NCI-H748 treated with DMSO at 0.1 percent for 48 hours (cell line): ENCODE results near the gene DGKB.
"Not testable (repeated sequence)": the region's sequence is repeated elsewhere in the genome, so short reads cannot be mapped to it uniquely, and the experiment has no call there.

Experiments
- DNase-seq: peaks from one replicate; lab custom pipeline; 2025; lab: John Stamatoyannopoulos, UW

The DGKB gene

GRCh38 chr7:14583518-14583917 lies 319.0 kb downstream of the DGKB start:
- DNase-seq, result peak; percentile 25

GRCh38 chr7:14582010-14582409 lies 320.5 kb downstream of the DGKB start:
- peak; percentile 59 for DNase-seq

- no peak for DNase-seq
Measured at GRCh38 chr7:14579971-14580370, 322.6 kb downstream of the DGKB start.

- DNase-seq, result no peak
Measured at GRCh38 chr7:14576578-14576977, 326.0 kb downstream of the DGKB start.

GRCh38 chr7:14570750-14571607 lies 331.6 kb downstream of the DGKB start:
- DNase-seq, result no peak

DNA sequence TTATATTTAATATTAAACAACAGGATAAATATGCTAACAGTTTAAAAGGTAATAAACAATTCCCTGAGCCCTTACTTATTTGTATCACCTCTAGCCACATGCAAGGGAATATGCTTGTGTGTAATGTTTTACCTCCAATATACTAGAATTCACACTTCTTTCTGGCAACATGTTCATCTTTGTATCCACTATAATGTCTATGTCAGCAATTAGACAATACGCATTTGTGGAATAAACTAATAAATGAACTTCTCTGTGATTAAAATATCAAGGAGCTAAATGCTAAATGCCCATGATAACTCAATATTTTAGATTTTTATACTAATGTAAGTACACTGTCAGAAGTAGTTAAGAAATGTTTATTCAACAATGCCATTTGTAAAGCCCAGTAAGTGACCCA lies 350.5 kb downstream of the DGKB start:
- DNase-seq, result no peak

GRCh38 chr7:14551310-14551709 lies 351.2 kb downstream of the DGKB start:
- no peak for DNase-seq

DNA sequence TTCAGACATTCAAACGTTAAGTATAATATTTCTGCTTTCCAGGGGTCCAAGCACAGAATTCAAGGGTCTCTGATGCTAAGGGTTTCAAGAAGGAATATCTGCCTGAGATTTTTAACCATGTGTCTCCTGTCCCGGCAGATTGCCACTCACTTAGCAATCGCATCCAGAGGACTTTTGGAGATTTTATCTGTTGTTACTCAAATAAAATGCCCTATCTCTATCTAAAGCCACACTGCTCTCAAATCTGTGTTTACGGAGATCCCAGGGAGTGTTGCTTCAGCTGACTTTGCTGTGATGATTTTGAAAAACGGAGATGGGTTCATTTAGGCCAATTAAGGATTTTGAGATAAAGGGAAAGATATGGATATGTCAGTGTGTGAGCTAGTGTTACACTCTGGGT lies 359.9 kb downstream of the DGKB start:
- no peak for DNase-seq

- no peak for DNase-seq
Measured at GRCh38 chr7:14521183-14521582, 381.4 kb downstream of the DGKB start.

- no peak for DNase-seq
Measured at GRCh38 chr7:14510268-14510667, 392.3 kb downstream of the DGKB start.

DNA sequence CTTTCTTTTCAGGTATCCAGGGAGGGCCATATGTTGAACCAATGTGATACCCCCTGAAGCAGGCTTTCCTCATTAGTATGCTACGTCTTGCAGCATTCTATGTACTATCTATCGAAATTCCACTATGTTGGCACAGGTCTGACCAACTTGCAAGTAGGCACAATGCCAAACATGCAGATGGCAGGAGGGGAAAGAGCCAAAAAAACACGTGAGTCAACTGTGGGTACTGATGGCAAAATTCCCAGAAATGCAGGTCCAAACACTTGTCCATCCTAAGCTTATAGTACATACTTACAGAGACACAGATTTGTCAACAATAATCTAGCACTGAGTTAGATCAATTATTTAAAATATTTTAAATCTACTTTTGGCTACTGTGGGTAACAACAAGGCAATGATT lies 394.9 kb downstream of the DGKB start:
- DNase-seq, result peak; percentile 7

GRCh38 chr7:14505906-14506305 lies 396.6 kb downstream of the DGKB start:
- no peak for DNase-seq

GRCh38 chr7:14504134-14504533 lies 398.4 kb downstream of the DGKB start:
- DNase-seq, result peak; percentile 44

GRCh38 chr7:14503623-14504022 lies 398.9 kb downstream of the DGKB start:
- DNase-seq, result no peak

GRCh38 chr7:14501436-14501835 lies 401.1 kb downstream of the DGKB start:
- peak; percentile 20 for DNase-seq

DNA sequence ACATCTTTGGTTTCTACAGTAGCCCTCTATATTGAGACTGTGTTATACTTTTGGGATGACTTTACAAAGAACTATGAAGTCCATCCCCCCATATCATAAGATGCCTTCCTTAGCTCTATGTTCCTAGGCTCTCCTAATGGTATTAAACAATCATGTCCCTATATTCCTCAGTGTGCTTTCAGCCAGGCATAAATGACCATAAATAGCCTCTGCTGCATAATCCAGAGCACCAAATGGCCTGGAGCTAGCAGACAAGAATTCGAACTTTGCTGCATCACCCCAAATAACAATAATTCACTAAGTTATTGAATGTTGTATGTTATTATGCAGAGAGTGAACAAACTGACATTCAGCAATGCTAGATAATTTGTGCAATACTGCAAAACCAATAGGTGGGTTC lies 405.2 kb downstream of the DGKB start:
- DNase-seq, result no peak

DNA sequence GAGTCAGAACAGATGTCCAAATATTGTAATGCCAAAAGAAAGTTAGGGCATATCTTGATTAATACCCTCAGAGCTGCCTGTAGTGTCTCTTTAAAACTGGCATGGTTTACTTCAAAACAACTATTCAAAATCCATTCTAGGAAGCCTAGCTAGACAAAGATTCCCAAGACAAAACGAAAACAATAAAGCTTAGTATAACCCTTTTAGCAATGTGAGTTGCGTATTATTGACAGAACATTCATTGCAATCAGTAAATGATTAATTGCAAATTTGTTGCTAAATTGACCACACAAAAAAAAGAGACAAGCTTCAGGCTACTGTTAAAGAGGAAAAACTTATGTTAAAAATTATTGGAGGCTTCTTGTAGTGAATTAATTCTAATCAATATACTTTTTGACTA lies 406.9 kb downstream of the DGKB start:
- DNase-seq, result no peak

DNA sequence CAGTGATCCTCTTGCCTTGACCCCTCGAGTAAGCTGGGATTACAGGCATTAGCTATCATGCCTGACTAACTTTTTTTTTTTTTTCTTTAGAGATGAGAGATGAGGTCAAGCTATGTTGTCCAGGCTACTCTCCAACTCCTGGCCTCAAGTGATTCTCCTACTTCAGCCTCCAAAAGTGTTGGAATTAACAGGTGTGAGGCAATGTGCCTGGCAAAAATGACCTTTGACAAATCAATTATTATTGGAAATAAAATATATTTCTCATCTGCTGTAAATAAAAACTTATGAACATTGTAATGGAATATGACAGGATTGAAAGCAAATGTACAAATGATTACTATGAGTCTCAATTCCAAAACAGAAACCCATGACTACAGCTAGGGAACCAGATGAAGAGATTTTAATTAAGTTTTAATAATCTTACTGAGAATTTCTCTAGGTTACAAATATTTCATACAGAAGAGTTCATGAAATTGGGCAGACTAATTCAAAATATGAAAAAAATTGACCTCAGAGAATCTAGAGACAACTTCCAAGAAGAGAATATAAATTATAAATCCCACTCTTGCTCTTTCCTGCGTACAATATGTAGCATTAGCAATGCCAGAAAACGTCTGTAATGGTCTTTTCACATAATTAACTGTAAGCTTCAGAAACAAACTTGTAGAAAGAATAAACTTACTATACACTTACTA lies 414.7 kb downstream of the DGKB start:
- DNase-seq, result no peak

- DNase-seq, result no peak
Measured at GRCh38 chr7:14483663-14484062, 418.9 kb downstream of the DGKB start.

GRCh38 chr7:14480281-14480680 lies 422.3 kb downstream of the DGKB start:
- DNase-seq, result no peak

- DNase-seq, result no peak
Measured at GRCh38 chr7:14478834-14479510, 423.6 kb downstream of the DGKB start.

GRCh38 chr7:14461716-14462115 lies 440.8 kb downstream of the DGKB start:
- not testable (repeated sequence) for DNase-seq

DNA sequence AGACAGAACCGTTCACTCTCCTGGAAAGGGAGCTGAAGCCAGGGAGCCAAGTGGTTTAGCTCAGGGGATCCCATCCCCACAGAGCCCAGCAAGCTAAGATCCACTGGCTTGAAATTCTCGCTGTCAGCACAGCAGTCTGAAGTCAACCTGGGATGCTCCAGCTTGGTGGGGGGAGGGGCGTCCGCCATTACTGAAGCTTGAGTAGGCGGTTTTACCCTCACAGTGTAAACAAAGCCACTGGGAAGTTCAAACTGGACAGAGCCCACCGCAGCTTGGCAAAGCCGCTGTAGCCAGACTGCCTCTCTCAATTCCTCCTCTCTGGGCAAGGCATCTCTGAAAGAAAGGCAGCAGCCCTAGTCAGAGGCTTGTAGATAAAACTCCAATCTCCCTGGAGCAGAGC lies 443.7 kb downstream of the DGKB start:
- DNase-seq, result not testable (repeated sequence)
